ENCODE measurements around the gene APMAP. TPM values are rescaled to one million over a fixed set of nuclear protein-coding genes. Genes with fewer than 3 reads are reported as not detected.

Gene APMAP
- total and polyA plus RNA-seq, 9 of the 15 experiments (the other 6 are each of a cell fraction or from before 2014, with no cell fraction given) = 6.7 to 18.2 (median 14.4) TPM

DNA sequence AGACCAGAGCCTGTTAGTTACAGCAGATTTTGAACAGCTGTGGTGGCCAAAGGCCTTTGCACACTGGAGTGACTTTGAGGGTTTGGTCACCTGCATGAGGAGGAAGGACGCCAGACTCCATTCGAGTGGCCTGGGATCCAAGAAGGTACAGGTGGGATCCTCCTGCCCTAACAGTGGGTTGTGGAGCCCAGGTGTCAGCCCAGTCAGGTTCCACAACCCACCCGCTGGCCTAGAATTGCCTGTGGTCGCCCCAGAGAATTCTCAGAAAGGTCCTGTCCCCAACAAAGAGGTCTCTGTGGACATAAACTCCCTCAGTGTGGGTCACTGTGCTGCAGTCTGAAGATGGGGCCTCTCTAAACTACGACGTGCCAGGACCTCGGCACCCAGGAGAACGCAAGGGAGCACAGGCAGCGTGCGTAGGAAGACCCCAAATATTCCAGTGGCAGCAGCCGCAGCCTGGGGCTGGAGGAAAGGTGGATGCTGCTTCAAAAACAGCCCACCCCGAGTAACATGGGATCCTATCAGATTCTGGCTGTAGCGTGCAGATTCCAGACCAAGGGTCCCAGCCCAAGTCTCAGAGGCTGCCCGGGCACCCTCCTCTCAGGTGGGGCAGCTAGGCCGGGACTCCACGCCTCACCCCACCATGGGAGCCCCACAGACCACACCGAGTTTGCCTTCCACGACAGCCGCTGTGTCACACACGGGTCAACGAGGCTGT, 49.4 kb upstream of the APMAP start:
- no peak overlapping the region for H2AFZ ChIP-seq (ENCODE audit: low read depth, low read length)
- intact Hi-C loops (cut with micrococcal nuclease) = no loop called here
- no peaks in the 10 kb centered on the region for H3K4me1 ChIP-seq (replicated peaks in 1 of 2; ENCODE audit: control insufficient read depth in 2 of 2, insufficient read depth in 2 of 2, low read length in 2 of 2)
- no peaks in the 10 kb centered on the region for H3K36me3 ChIP-seq (ENCODE audit: control insufficient read depth, insufficient read depth, low read length)
- H3K9ac ChIP-seq (ENCODE audit: insufficient read depth in 1 of 2, low read depth in 2 of 2, low read length in 2 of 2) = no peak overlapping the region
- ATAC-seq (no peak), DNase-seq (ENCODE audit: extremely low read depth in 1 of 4, low spot score in 3 of 4) (no peak), FAIRE-seq (no peak)
- ChIA-PET POLR2A (no interaction called here), CTCF (ENCODE audit: low intra/inter-chr PET ratio) (no interaction called here)
- H3K27ac ChIP-seq (ENCODE audit: extremely low read depth, low read depth, low read length) = no peak overlapping the region
- no peaks in the 10 kb centered on the region for H3K79me2 ChIP-seq (ENCODE audit: control insufficient read depth, insufficient read depth, low read length)
- in situ Hi-C loops (cut with MboI) = no loop called here
- H4K20me1 ChIP-seq (replicated peaks; ENCODE audit: control insufficient read depth, insufficient read depth, low read length) = no peaks in the 10 kb centered on the region
- H3K9me3 ChIP-seq (replicated peaks; ENCODE audit: control insufficient read depth, insufficient read depth, low read depth, low read length) = no peaks in the 10 kb centered on the region
- no peaks in the 10 kb centered on the region for H3K9me1 ChIP-seq (ENCODE audit: control insufficient read depth, insufficient read depth, low read length)
- no peak overlapping the region for H3K4me2 ChIP-seq (ENCODE audit: insufficient read depth, low read length)
- 0% methylated on average over 19 of the region's 21 CpGs for WGBS (ENCODE audit: insufficient coverage, low coverage, missing lambda C conversion rate)
- H3K4me3 ChIP-seq = no peak overlapping the region
- TF ChIP-seq POLR2AphosphoS2 (IDR thresholded peaks at IDR 0.05; ENCODE audit: low read length) (no peak), MIER1 (IDR thresholded peaks at IDR 0.05; ENCODE audit: low read depth) (no peak), RBM34 (IDR thresholded peaks at IDR 0.05; ENCODE audit: borderline replicate concordance, insufficient read depth, low read length) (no peak), TRIM24 (IDR thresholded peaks at IDR 0.05) (no peak)
- BruUV-seq (replicated peaks) = no TSS peak
- H3K27me3 ChIP-seq (ENCODE audit: control insufficient read depth in 2 of 2, insufficient read depth in 2 of 2, low read length in 2 of 2) = peaks cover 3 to 37% of the 10 kb centered on the region in 2 experiments; a peak in 3 of 5 replicates

DNA sequence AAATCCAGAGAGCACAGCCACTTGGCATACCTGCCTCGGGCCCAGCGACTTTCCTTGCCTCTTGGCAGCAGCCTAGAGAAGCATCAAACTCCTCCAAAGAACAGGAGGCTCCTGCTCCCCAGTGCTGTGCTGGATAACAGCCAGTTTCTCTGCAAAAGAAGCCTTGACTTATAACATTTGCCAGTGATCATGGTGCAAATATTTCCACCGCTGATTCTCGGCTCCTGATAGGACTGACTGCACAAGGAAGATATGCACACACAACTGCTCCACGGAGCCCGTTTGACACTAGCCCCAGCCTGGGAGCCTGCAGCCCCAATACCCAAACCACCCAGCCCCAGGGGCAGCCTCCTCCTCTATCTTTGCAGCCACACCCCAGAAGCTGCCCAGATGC, 47.9 kb upstream of the APMAP start:
- ATAC-seq = no peak
- H4K20me1 ChIP-seq (replicated peaks; ENCODE audit: control insufficient read depth, insufficient read depth, low read length) = no peaks in the 10 kb centered on the region
- H3K9ac ChIP-seq (ENCODE audit: insufficient read depth in 1 of 2, low read depth in 2 of 2, low read length in 2 of 2) = no peak overlapping the region
- WGBS (ENCODE audit: insufficient coverage, low coverage, missing lambda C conversion rate) = 0% methylated on average over 6 of the region's 6 CpGs
- H3K9me3 ChIP-seq (replicated peaks; ENCODE audit: control insufficient read depth, insufficient read depth, low read depth, low read length) = no peaks in the 10 kb centered on the region
- DNase-seq (ENCODE audit: extremely low read depth in 1 of 4, low spot score in 3 of 4) = no peak
- no peaks in the 10 kb centered on the region for H3K9me1 ChIP-seq (ENCODE audit: control insufficient read depth, insufficient read depth, low read length)
- H3K4me2 ChIP-seq (ENCODE audit: insufficient read depth, low read length) = no peak overlapping the region
- no TSS peak for BruUV-seq (replicated peaks)
- FAIRE-seq = no peak
- POLR2A ChIA-PET = no interaction called here
- no peak overlapping the region for H3K4me3 ChIP-seq
- H3K27me3 ChIP-seq (ENCODE audit: control insufficient read depth in 2 of 2, insufficient read depth in 2 of 2, low read length in 2 of 2) = peaks cover 3 to 36% of the 10 kb centered on the region in 2 experiments; a peak in 2 of 5 replicates
- H3K4me1 ChIP-seq (replicated peaks in 1 of 2; ENCODE audit: control insufficient read depth in 2 of 2, insufficient read depth in 2 of 2, low read length in 2 of 2) = no peaks in the 10 kb centered on the region
- intact Hi-C loops (cut with micrococcal nuclease) (no loop called here), in situ Hi-C loops (cut with MboI) (no loop called here)
- H3K79me2 ChIP-seq (ENCODE audit: control insufficient read depth, insufficient read depth, low read length) = no peaks in the 10 kb centered on the region
- TF ChIP-seq NCOA6 (IDR thresholded peaks at IDR 0.05) (no peak), ZNF780A (CRISPR knock-in tag; IDR thresholded peaks at IDR 0.05) (no peak), SMAD4 (CRISPR knock-in tag; conservative IDR thresholded peaks at IDR 0.05) (no peak), ZFP36 (IDR thresholded peaks at IDR 0.05; ENCODE audit: low read depth, low read length, partially characterized antibody) (no peak), ZBTB11 (CRISPR knock-in tag; IDR thresholded peaks at IDR 0.05) (no peak), EP300 (IDR thresholded peaks at IDR 0.05; ENCODE audit: low read length) (no peak), ZNF589 (CRISPR knock-in tag; IDR thresholded peaks at IDR 0.05; ENCODE audit: low read depth) (no peak)
- TF ChIP-seq, protein P1, sequence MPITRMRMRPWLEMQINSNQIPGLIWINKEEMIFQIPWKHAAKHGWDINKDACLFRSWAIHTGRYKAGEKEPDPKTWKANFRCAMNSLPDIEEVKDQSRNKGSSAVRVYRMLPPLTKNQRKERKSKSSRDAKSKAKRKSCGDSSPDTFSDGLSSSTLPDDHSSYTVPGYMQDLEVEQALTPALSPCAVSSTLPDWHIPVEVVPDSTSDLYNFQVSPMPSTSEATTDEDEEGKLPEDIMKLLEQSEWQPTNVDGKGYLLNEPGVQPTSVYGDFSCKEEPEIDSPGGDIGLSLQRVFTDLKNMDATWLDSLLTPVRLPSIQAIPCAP (CRISPR knock-in tag; IDR thresholded peaks at IDR 0.05; ENCODE audit: borderline replicate concordance) = no peak
- no peak overlapping the region for H2AFZ ChIP-seq (ENCODE audit: low read depth, low read length)
- CTCF ChIA-PET (ENCODE audit: low intra/inter-chr PET ratio) = no interaction called here
- no peak overlapping the region for H3K27ac ChIP-seq (ENCODE audit: extremely low read depth, low read depth, low read length)
- no peaks in the 10 kb centered on the region for H3K36me3 ChIP-seq (ENCODE audit: control insufficient read depth, insufficient read depth, low read length)

Measured in K562 (cell line).